NCI-H1105 treated with DMSO at 0.1 percent for 48 hours (cell line): ENCODE results near the gene LGR6.
"Not testable (repeated sequence)": the region's sequence is repeated elsewhere in the genome, so short reads cannot be mapped to it uniquely, and the experiment has no call there.

Source experiments
- DNase-seq: peaks from one replicate; lab custom pipeline; 2025; lab: John Stamatoyannopoulos, UW

LGR6 gene

GRCh38 chr1:202193614-202194327 lies at the start of gene LGR6:
Gene LGR6, plus strand, starts transcription at chr1:202193799. Its CDS starts 191 bp downstream, at chr1:202193990.
- no peak for DNase-seq

GRCh38 chr1:202144402-202145067 lies 49.1 kb upstream of the LGR6 start, which contains the start of gene ARL8A:
Gene ARL8A, minus strand, starts transcription at chr1:202144737. Its CDS starts 165 bp downstream, at chr1:202144572.
- peak; percentile 64 for DNase-seq

- DNase-seq = no peak
These were observed 48.4 kb upstream of the LGR6 start for GRCh38 chr1:202145068-202145743.

GRCh38 chr1:202145744-202146140 lies 47.9 kb upstream of the LGR6 start:
- DNase-seq = not testable (repeated sequence)

- no peak for DNase-seq
These were observed 47.3 kb upstream of the LGR6 start for GRCh38 chr1:202146279-202146678.

- DNase-seq = no peak
These were observed 46.6 kb upstream of the LGR6 start for GRCh38 chr1:202146993-202147392.

GRCh38 chr1:202148391-202148790 lies 45.2 kb upstream of the LGR6 start:
- DNase-seq = no peak

GRCh38 chr1:202149566-202149965 lies 44.0 kb upstream of the LGR6 start:
- no peak for DNase-seq

- DNase-seq = no peak
These were observed 43.4 kb upstream of the LGR6 start for GRCh38 chr1:202150187-202150586.

GRCh38 chr1:202150602-202151001 lies 43.0 kb upstream of the LGR6 start:
- no peak for DNase-seq

GRCh38 chr1:202151045-202151444 lies 42.6 kb upstream of the LGR6 start:
- DNase-seq = no peak

- DNase-seq = no peak
These were observed 41.2 kb upstream of the LGR6 start for GRCh38 chr1:202152399-202152798.

GRCh38 chr1:202153284-202153683 lies 40.3 kb upstream of the LGR6 start:
- no peak for DNase-seq

GRCh38 chr1:202154148-202154765 lies 39.3 kb upstream of the LGR6 start:
- no peak for DNase-seq

GRCh38 chr1:202154766-202155477 lies 38.7 kb upstream of the LGR6 start:
- no peak for DNase-seq

GRCh38 chr1:202155478-202156021 lies 38.0 kb upstream of the LGR6 start:
- DNase-seq = peak; percentile 23

GRCh38 chr1:202156590-202156989 lies 37.0 kb upstream of the LGR6 start:
- DNase-seq = no peak

GRCh38 chr1:202157945-202158344 lies 35.7 kb upstream of the LGR6 start:
- DNase-seq = no peak

- DNase-seq = no peak
These were observed 34.6 kb upstream of the LGR6 start for GRCh38 chr1:202158810-202159533.

- DNase-seq = no peak
These were observed 33.8 kb upstream of the LGR6 start for GRCh38 chr1:202159534-202160371.
